ENCODE data around the gene NUP188. TPM values are rescaled to one million over a fixed set of nuclear protein-coding genes. Genes with fewer than 3 reads are reported as not detected.

The NUP188 gene
- total and polyA plus RNA-seq, 2 experiments from 2014 or later, result 25.5 to 117 TPM

GRCh38 chr9:129007766-129008468 lies 60.4 kb downstream of the NUP188 start:
- no peak overlapping the region for H3K4me3 ChIP-seq
- peaks cover 12% of the 10 kb centered on the region for H3K27me3 Mint-ChIP-seq (ENCODE audit: insufficient read depth, low read depth, poor library complexity)
- no peak overlapping the region for H3K4me2 ChIP-seq
- H2AFZ ChIP-seq, result no peak overlapping the region
- no peak for TF ChIP-seq ZNF114 (CRISPR knock-in tag; IDR thresholded peaks at IDR 0.05)
- TF ChIP-seq EZH2 (IDR thresholded peaks at IDR 0.05; ENCODE audit: low read depth, unreplicated experiment), result no peak
- no peak for TF ChIP-seq CTCF (conservative IDR thresholded peaks at IDR 0.05; ENCODE audit: low read depth in 2 of 2)
- peaks cover 20% of the 10 kb centered on the region; the same call in 1 of the 2 replicates for H3F3A ChIP-seq (replicated peaks; ENCODE audit: low read depth)
- H3K4me3 Mint-ChIP-seq, result no peak overlapping the region
- no peak overlapping the region for H3K27ac ChIP-seq (ENCODE audit: low read depth)
- H3K4me1 Mint-ChIP-seq, result peaks cover 5% of the 10 kb centered on the region; the same call in 1 of the 3 replicates
- DNase-seq (ENCODE audit: low spot score), result no peak
- H3K4me1 ChIP-seq (ENCODE audit: insufficient read depth), result no peaks in the 10 kb centered on the region
- H3K79me2 ChIP-seq (replicated peaks; ENCODE audit: insufficient read depth), result no peaks in the 10 kb centered on the region
- no peak overlapping the region for H3K27ac Mint-ChIP-seq
- peaks cover 15% of the 10 kb centered on the region; the same call in 1 of the 2 replicates for H3K36me3 ChIP-seq (ENCODE audit: insufficient read depth)
- H3K27me3 ChIP-seq (ENCODE audit: insufficient read depth), result no peaks in the 10 kb centered on the region
- H3K9me2 ChIP-seq (ENCODE audit: insufficient read depth), result no peaks in the 10 kb centered on the region
- H3K36me3 Mint-ChIP-seq (ENCODE audit: low read depth), result peaks cover 53% of the 10 kb centered on the region
- peaks cover 6% of the 10 kb centered on the region; the same call in 1 of the 2 replicates for H4K20me1 ChIP-seq (replicated peaks; ENCODE audit: insufficient read depth)
- H3K9me3 Mint-ChIP-seq, result no peaks in the 10 kb centered on the region
- no peak for ATAC-seq

- Histone ChIP-seq H3K4me2 (no peak overlapping the region), H4K20me1 (replicated peaks; ENCODE audit: insufficient read depth) (peaks cover 6% of the 10 kb centered on the region; the same call in 1 of the 2 replicates), H3K36me3 (ENCODE audit: insufficient read depth) (peaks cover 10% of the 10 kb centered on the region; the same call in 1 of the 2 replicates), H3K4me1 (ENCODE audit: insufficient read depth) (no peaks in the 10 kb centered on the region), H3K9me2 (ENCODE audit: insufficient read depth) (no peaks in the 10 kb centered on the region), H3K4me3 (no peak overlapping the region), H3K27me3 (ENCODE audit: insufficient read depth) (no peaks in the 10 kb centered on the region), H2AFZ (no peak overlapping the region), H3K27ac (ENCODE audit: low read depth) (no peak overlapping the region), H3K79me2 (replicated peaks; ENCODE audit: insufficient read depth) (no peaks in the 10 kb centered on the region), H3F3A (replicated peaks; ENCODE audit: low read depth) (peaks cover 16% of the 10 kb centered on the region; the same call in 1 of the 2 replicates)
- Mint-ChIP-seq H3K36me3 (ENCODE audit: low read depth) (peaks cover 50% of the 10 kb centered on the region), H3K9me3 (no peaks in the 10 kb centered on the region), H3K27me3 (ENCODE audit: insufficient read depth, low read depth, poor library complexity) (peaks cover 9% of the 10 kb centered on the region), H3K4me1 (peaks cover 5% of the 10 kb centered on the region; the same call in 1 of the 3 replicates), H3K4me3 (no peak overlapping the region), H3K27ac (no peak overlapping the region)
- no peak for DNase-seq (ENCODE audit: low spot score)
- ATAC-seq, result no peak
- no peak for TF ChIP-seq ZNF331 (CRISPR knock-in tag; IDR thresholded peaks at IDR 0.05; ENCODE audit: low read depth)
- no peak for TF ChIP-seq POLR2AphosphoS5 (IDR thresholded peaks at IDR 0.05; ENCODE audit: low read depth)
- no peak for TF ChIP-seq CREB1 (CRISPR knock-in tag; IDR thresholded peaks at IDR 0.05; ENCODE audit: low read depth)
- no peak for TF ChIP-seq CTCF (conservative IDR thresholded peaks at IDR 0.05; ENCODE audit: low read depth in 2 of 2)
- TF ChIP-seq ZNF114 (CRISPR knock-in tag; IDR thresholded peaks at IDR 0.05), result no peak
- no peak for TF ChIP-seq EZH2phosphoT487 (IDR thresholded peaks at IDR 0.05; ENCODE audit: unreplicated experiment)
- no peak for TF ChIP-seq REST (IDR thresholded peaks at IDR 0.05; ENCODE audit: unreplicated experiment)
- TF ChIP-seq JUNB (IDR thresholded peaks at IDR 0.05; ENCODE audit: unreplicated experiment), result no peak
These were observed 61.0 kb downstream of the NUP188 start for GRCh38 chr9:129008469-129008965.

All from GM23338 (cell line).